Eye (tissue), 1 donor: Measurements from ENCODE around the gene RREB1.

ENCODE experiments used
- DNase-seq: peaks from one replicate; pipeline ENCODE4 v3.0.0-alpha.2; 2015

RREB1 gene

DNA sequence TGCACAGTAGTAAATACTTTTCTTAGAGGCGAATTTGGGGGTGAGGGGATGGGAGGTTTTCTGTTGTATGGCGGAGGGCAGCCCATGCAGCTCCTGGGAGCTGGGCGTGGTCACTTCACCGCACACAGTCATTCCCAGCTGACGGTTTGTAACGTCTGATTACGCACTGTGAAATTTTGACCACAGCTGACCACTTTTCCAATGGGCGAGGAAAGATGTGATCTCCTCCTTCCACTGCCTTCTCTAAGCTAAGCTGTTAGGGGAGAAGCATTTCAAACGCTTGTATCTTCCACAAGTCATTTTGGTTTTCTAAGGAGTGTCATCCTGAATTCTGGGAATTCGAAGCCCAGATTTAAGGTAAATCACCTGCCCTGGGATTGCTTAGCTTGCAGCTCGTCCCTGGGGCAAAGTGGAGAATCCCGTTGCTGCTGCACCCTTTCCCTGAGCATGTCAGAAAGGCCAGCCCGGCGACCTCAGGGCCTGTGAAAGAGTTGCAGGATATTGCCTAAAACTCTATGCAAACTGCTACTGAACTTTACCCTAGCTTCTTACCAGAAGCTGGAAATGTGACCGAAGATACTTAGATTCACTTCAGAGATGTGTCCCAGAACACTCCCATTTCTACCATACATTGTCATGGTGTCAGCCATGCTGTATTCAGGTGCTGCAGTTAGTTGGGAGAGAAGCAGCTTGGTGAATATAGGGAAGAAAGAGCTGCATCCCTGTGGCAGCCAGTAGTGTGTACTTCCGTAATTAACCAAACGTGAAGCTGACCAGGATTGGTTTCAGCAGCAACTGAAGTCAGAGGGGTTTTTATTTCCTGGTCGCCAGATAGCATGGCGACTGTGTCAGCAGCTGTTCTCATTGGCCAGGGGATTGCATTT, 58.9 kb downstream of the RREB1 start:
- DNase-seq, result no peak

DNA sequence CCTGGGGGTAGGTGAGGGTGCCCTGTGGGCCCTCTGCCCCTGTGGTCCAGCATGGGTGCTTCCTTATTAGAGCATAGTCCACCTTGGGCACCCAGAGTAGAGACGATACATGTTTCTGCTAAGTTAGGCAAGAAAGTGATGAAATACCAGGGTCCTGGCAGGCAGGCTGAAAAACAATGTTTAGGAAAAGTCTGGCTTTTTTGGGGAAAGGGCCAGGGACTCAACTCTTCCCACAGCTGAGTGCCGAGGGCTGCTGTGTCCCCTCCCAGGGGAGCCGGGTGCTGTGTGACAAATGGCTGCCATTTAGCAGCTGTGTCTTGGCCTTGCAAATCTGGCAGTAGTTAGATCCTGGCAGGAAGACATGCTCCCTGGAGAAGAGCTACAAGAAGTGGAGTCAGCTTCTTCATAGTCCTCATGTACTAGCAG, 61.5 kb downstream of the RREB1 start:
- DNase-seq, result no peak

DNA sequence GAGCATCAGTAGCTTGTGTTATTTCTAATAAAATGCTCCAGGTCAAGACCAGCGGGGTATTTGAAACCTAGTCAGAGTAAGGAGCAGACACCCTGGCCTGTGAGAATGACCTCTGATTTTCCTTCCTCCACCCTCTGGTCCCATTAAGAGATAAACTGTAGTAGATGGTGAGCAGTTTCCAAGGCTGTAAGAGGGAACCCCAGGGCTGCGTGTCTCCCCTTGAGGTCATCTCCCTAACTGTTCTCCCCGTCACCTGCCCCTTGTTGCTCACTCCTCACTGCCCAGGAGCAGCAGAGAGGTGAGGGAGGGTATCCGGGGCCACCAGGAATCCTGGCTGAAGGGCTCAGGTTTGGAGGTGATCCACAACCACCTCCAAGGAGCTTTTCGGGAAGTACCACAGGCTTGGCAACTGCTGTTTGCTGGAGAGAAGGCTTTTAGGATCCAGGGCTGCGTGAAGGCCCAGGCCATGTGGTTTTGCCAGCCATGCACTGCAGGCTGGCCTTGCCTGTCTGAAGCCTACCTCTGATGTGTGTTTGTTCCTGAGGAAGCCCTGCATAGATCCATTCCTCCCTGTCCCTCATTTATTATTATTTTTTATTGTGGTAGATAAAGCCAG, 62.5 kb downstream of the RREB1 start:
- no peak for DNase-seq

DNA sequence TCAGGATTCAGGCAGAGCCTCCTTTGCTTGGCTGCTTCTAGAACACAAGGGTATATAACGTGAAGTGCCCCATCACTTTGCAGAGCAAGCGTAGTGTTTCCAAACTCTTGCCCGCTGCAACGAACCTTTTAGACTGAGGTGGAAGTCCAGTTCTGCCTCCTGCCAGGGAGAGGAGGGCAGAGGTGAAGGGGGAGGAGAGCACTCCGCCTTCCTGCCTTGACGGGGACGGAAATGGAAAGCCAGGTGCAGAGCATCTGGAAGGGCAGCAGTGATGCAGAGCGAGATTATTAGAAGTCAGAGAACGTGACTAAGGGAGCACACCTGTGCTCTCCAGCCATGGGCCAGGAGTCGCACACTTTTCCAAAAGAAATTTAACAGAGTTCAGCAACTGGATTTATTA, 63.4 kb downstream of the RREB1 start:
- DNase-seq, result no peak

DNA sequence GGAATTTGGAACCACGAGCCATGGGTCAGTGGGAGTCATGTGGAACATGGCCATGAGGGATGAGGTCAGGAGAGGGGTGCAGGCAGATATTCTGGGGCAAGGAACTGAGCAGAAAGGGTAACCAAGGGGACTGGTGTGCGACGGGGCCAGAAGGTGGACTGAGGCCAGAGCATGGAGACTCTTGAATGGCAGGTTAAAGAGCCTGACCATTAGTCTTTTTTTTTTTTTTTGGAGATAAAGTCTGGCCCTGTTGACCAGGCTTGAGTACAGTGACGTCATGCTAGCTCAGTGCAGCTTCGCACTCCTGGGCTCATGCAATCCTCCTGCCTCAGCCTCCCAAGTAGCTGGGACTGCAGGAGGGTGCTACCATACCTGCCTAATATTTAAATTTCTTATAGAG, 64.0 kb downstream of the RREB1 start:
- no peak for DNase-seq

DNA sequence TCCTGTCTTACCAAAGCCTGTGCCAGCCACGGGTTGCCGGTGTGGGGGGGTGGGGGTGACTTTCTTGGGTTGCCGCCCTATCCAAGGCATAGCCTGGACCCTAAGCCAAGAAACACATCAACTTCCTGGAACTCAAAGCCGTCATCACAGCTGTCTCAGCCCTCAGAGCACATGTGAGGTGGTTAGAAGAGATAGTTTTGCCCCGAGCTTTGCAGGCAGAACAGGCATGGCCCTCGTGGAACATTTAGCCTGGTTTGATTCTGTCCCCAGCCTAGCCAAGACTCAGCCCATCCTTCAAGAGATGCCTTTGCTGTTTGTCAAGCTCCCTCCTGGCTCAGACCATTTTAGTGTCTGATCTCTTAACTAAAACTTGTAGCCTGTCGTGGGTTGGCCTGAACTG, 64.9 kb downstream of the RREB1 start:
- no peak for DNase-seq

DNA sequence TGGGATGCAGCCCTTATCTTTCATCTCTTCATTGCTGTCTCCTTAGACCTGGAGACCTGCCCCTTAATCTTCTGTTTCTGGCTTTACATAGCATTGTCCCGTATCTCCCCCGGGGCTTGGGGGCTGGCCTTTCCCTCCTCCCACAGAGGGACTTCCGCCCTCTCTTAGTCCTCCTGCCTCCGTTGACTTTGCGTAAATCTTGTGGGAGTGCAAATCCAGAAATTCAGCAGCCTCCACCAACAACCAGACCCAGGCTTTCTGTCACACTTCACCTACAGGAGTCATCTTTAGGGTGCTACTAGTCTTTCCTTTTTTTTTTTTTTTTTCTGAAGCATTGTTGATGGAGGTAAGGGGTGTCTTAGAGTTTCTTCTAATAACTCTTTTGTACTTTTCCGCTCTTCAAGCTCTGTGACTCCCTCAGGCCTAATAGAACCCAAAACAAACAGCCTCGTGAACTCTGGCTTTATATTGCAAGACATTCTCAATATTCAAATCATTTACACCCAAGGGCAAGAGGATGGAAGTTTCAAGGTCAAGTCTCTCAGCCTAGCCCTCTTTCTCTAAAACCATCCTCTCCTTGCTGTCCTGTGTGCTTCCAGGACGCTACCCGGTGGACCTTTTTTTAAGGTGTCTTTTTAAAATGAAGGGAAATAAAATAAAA, 66.2 kb downstream of the RREB1 start:
- no peak for DNase-seq

DNA sequence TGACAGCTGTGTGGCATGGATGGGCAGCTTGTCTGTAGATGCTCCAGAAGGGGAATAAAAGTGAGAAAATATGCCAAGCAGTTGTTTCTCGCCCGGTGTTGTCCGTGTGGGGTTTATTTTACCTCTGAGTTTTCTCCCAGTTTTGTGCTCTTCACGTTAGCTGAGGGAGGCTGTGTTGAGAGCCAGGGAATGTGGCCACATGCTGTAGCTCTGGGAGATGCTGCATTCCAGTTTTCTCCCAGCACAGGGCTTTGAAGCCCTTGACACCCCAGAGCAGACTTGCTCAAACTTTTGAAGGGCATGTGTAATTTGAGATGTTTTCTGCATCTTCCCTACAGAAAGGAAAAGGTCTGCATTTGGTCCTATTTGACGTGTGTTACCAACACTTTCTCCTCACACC, 67.7 kb downstream of the RREB1 start:
- no peak for DNase-seq

DNA sequence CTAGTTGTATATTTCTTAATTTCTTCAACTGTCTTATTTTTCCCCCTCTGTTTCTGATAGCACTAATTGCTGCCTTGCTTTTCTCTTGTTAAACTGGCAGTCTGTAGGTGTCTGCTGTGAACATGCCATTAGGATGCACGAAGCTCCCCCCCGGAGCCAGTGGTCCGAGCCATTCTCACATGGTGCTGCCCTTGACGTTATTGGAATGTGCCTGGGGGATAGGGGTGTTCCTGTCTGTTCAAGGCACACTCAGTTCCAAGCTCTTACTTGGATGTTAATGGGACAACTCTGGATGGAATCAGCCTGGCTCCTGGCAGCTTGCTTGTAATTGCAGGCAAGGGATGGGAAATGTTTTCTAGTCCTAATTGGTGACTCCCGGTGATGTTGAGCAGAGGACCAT, 68.4 kb downstream of the RREB1 start:
- DNase-seq, result no peak

DNA sequence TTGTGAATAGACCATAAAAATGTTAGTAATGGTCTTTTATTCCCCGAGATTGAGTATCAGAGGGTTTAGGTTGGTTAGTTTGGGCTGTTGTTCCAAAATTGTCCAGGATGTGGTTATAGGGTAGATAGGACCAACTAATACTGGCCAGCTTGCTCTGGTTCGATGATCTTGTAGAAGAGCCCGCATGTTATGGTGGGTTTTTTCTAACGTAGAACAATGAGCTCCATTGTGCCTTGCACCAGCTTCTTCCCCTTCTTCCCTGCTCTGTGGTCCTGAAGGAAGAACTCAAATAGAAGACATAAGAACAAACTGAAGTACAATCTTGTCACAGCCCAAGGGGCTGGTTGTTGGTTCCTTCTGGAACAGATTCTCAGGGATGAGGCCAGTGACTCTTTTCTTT, 70.5 kb downstream of the RREB1 start:
- no peak for DNase-seq

DNA sequence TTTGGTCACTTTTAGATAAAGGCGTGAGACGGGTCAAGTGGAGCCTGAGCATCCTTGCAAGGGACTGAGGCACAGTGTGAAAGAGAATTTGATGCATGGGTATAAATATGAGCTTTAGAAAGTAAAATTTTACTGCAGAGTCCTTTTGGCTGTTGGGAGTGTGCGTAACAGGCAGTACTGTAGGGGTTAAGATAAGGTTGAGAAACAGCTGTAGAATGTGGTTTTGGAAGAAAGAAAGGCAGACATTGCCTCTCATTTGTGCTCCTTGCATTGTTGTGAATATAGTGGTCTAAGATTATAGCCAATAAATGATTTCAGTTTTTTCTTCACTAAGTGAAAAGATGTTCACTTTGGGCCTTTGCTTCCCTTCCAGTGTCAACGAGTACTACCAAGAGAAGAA, 73.0 kb downstream of the RREB1 start:
- DNase-seq, result no peak

DNA sequence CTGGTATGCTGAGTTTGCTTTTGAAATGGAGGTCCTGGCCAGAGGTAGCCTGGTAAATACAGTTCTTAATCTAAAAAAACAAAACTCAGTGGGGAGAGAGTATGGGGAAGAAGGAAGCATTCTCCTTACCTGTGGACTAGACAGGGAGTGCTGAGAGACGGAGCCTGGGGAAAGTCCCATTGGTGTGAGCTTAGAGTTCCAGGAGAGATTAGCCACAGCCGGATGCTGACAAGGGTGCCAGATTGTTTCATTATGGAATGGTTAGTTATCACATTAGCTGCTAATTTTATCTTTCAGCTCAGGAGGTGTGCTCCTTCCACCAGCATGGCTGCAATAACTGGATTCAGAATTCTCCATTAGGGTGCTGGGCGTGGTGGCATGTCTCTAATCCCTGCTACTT, 75.9 kb downstream of the RREB1 start:
- DNase-seq, result no peak

DNA sequence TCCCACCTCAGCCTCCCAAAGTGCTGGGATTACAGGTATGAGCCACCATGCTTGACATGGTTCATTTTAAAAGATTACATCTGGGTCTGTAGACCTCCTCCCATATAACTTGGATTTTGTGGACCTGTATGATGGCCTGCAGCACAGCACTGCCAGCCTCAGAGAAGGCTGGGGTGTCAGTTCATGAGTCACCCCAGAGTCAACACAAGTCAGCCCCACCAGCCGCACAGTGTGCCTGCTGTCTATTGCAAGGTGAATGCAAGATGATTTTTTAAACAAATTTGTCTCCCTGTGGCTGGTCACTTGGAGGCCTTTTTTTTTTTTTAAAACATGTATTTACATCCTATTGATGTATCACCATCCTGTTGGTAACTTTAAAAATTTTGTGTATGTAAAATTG, 76.7 kb downstream of the RREB1 start:
- no peak for DNase-seq

DNA sequence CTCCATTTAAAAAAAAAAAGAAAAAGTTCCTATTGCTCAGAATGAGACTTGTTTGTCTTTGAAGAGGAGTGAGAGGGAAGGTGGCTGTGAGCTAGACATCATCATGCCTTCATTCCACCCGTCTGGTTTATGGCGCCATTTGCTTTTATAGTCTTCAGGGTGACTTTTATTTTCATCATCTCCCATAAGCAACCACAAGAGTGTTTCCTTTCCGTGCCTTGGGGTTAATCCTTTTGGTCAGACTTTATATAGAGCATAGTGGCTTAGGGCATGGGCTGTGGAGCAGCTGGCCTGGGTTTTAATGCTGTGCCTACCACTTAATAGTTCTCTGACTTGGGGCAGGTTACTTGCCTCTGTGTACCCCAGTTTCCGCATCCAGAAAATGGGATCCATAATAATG, 77.8 kb downstream of the RREB1 start:
- DNase-seq, result no peak

DNA sequence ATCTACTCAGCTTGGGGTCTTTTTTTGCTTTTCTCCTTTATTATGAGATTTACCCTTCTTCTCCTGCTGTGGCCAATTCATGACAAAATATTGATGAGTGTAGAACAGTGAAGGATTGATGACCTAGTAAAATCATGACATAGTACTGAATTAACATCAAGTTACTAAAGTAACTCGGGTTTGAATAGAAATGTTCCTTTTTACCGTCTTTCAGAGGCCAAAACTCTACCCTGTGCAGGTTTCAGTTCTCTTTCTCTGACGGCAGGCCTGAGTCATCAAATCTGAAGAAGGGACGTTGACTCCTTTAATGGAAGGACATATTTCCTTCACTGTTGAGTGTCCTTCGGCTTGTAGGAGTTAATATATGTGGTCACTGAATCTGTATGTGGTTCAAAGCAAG, 80.7 kb downstream of the RREB1 start:
- DNase-seq, result no peak

DNA sequence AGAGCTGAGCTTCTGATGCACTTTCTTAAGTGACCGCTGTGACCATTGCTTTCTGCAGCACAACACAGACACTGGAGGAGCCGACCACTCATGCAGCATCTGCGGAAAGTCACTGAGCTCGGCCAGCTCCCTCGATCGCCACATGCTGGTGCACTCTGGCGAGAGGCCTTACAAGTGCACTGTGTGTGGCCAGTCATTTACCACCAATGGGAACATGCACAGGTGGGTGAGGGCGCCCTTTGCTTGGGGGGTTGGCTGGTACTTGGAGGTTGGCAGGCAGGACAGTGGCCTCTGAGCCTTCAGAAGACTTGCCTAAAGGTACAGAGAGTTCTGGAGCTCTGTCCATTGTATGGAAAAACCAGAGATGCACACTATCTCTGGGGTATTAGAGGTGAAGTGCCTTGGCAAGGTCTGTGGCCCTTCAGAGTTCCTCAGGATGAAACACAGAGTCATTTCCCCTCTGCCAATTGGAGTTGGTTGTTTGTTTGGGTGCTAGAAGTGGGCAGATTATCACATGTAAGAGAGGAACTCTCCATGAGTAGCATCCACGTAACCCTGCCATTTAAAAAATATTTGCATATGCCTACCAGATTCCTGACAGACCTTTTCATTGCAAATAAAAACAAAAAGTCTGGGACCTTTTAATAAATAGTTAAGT, 81.5 kb downstream of the RREB1 start:
- no peak for DNase-seq

DNA sequence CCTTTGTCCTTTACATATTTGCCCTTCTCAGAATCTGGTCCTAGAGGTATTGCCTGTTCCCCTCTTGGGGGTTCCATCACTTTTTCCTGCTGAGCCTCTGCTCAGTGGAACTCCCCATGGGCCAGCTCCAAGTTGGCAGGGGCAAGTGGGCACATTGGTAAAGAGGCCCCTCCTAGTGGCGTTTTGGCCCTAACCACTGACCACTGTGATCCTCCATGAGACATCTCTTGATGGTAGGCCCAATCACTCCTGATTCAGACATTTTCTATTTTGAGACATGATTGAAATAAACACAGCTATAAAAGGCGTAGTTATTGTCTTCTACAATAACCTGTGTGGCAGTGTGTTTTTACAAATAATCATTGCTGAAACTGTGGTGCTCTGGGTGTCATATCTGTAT, 83.0 kb downstream of the RREB1 start:
- DNase-seq, result no peak

DNA sequence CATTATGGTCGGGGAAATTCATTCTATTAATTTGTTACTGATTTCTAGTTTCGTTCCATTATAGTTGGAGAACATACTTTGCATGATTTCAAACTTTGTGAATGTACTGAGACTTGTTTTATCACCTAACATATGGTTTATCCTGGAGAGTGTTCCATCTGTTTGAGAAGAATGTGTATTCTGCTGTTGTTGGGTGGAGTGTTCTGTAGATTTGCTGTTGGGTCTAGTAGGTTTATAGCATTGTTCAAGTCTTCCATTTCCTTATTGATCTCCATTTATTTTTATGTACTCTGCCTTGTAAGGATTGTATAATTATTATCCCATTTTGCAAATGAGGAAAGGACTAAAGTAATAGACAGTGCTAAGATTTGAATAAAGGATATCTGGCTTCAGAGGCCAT, 85.4 kb downstream of the RREB1 start:
- no peak for DNase-seq

DNA sequence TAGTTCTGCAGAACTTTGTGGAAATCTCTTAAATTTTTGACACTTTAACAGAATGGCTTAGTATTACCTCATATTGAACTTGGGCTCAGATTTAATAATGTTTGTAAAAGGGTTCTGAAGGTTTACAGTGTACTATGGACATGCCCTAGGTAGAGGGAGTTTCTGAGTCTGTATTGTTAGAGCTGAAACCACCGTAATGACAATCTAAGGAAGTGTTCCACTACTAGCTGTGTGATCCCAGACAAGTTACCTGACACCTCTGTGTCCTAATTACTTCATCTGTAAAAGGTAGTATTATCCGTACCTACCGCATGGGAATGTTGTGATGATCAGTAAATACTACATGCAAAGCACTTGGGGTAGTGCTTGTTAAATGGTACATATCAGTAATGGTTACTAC, 86.9 kb downstream of the RREB1 start:
- no peak for DNase-seq

DNA sequence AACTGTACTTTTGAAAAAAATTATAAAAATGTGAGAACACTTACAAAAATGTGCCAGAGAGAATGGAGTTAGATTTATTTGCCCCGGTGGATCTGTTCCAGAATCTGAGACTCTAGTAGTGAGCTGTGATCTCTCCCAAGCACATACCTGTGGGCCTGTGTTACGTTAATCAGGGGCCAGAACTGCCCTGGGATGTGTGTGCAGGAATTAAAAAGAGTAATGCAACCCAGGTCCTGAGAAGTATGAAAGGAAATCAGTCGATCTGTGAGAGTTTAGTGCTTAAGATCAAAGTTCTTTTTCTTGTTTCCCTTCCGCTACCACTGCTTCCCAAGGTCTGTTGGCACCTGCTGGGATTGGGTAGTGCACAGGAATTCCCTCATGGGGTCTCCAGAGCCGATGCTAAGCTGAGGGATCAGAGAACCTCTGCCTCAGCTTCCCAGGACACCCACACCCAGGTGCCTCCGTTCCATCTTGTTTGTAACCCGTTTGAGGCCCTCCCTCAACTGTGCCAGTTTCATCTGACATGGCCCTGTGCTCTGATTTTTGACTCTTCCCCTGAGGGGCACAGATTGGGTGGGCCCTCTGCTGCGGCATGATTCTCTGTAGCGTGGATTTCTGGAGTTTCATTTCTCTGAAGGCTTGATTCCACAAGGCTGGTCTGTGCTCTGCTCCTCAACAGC, 87.7 kb downstream of the RREB1 start:
- DNase-seq, result no peak

DNA sequence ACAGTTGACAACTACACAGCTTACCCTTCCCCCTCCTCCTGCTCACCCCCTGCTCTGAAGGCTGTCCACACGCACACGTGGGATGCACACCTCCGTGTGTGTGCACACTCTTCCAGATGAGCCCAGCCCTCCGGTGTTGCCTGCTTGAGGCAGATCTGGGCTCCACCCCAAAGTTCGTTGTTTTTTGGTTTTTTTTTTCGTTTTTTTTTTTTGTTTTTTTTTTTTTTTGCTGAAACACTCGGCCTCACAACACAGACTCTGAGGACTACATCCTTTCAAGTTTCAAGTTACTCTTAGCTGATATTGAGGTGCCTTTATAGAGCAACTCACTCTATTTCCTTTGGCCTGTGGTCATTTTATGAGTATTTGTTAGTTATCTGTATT, 88.2 kb downstream of the RREB1 start:
- DNase-seq, result no peak

DNA sequence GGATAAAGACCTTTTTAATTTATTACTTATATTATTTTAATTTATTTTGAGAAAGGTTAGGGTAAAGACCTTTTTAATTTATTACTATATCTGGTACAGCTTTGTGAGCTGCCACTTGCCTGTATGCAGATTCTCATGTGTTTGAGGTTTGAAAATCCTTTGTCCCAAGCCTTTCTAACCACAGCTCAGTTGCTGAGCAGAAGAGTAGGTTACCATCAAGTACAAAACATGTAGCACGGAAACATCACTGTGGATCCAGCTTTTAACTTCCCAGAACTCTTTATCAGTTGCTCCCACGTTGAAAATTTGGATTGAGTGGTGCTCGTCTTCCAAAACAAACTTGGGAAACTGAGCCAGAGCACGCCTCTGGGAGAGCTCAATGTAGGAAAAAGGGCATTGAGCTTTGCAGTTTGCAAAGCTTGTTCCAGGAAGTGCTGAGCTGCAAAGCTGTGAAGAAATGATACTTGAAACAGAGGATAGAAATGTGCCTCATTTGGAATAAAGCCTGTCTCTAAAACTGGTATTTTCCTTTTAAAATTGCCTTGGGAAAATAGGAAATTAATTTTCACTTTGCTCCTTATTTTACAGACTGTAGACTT, 89.0 kb downstream of the RREB1 start:
- no peak for DNase-seq

DNA sequence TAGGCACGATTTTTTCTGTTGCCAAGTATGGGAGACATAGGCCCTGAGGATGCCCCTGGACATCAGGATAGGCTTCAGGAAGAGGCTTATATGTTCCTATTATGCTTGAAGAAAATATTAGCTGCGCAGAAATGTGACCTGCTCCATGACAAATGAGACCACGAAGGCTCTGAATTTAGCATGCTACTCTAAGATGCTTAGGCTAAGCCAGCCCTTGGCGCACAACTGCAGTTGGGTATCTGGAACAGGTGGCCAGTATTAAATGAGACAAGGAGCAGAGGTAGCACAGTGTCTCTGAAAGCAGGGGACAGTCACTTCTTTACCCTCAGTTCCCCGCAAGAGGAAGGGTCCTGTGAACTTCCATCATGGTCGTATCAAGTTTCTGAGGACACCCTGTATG, 90.0 kb downstream of the RREB1 start:
- no peak for DNase-seq
